Measurements from ENCODE around the gene FBXL17. TPM values are rescaled to one million over a fixed set of nuclear protein-coding genes. Genes with fewer than 3 reads are reported as not detected.

The FBXL17 gene
- total and polyA plus RNA-seq, 7 donors, result 6.2 to 36.1 (median 30.3) TPM

DNA sequence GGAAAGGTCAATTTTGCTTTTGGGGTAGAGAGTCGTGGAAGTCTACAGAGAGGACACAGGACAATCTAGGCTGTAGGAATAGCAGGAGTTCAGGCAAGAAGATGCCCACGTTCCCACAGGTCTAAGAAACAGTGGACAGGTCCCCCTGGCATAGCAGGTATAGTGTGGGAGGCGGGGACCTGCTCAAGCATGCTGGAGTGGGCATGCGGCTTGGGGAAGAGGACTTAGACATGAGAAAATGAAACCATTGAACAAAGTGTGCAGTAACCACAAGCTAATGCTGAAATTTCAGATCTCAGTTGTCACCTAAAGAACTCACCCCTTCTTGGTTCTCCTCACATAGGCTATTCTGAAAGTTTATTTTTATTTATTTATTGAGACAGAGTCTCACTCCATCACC lies 568.3 kb downstream of the FBXL17 start:
- intact Hi-C loops (cut with DNase I), result no loop called here
- no peak overlapping the region for H3K27ac ChIP-seq

DNA sequence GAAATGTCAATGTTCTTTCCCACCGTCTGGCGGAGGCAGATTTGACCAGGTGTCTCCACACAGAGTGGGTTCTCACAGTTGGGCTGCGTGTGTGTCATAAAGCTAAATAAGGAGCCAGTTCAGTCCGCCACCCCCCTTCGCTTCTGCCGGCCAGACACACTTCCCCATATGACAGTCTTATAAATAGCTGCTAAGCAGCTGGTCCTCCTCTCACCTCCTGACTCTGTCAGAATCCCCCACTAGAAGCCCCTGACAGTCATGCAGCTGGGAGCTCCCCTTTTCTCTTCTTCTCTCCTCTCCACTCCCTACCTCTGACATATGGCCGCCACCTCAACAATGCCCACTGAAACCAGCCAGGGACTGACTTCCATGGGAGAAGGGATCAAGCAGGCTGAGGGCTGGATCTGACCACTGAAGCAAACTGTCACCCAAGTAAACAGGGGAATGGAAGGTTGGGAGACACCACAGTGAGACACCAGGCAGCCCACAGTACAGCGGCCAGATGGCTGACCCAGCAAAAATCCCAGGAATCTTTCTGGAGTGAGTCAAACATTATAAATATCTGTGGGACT lies 569.2 kb downstream of the FBXL17 start:
- WGBS, 3 donors, result 63 to 67% (median 65%) methylated on average over 8 of the region's 8 CpGs
- no peaks in the 10 kb centered on the region for H3K27me3 ChIP-seq (ENCODE audit: insufficient read depth in 3 of 3, low read length in 2 of 3)
- no peaks in the 10 kb centered on the region for H3K4me1 ChIP-seq
- DNase-seq (no peak), ATAC-seq (peak; percentile 46 to 89 (median 81))
- H3K9me3 ChIP-seq, result no peaks in the 10 kb centered on the region
- no peaks in the 10 kb centered on the region for H3K36me3 ChIP-seq (ENCODE audit: insufficient read depth in 1 of 2, low read depth in 1 of 2)
- intact Hi-C loops (cut with DNase I), result no loop called here
- H3K27ac ChIP-seq, result no peak overlapping the region
- TF ChIP-seq, protein P1, sequence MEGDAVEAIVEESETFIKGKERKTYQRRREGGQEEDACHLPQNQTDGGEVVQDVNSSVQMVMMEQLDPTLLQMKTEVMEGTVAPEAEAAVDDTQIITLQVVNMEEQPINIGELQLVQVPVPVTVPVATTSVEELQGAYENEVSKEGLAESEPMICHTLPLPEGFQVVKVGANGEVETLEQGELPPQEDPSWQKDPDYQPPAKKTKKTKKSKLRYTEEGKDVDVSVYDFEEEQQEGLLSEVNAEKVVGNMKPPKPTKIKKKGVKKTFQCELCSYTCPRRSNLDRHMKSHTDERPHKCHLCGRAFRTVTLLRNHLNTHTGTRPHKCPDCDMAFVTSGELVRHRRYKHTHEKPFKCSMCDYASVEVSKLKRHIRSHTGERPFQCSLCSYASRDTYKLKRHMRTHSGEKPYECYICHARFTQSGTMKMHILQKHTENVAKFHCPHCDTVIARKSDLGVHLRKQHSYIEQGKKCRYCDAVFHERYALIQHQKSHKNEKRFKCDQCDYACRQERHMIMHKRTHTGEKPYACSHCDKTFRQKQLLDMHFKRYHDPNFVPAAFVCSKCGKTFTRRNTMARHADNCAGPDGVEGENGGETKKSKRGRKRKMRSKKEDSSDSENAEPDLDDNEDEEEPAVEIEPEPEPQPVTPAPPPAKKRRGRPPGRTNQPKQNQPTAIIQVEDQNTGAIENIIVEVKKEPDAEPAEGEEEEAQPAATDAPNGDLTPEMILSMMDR (IDR thresholded peaks at IDR 0.05), result no peak
- no peak overlapping the region for H3K4me3 ChIP-seq

More for the DNA sequence above, 568.3 kb downstream of the FBXL17 start:
- 89 to 94% (median 93%) methylated on average over 4 of the region's 4 CpGs for WGBS, 3 donors
- Histone ChIP-seq H3K9me3 (no peaks in the 10 kb centered on the region), H3K27me3 (ENCODE audit: insufficient read depth in 3 of 3, low read length in 2 of 3) (no peaks in the 10 kb centered on the region), H3K4me1 (no peaks in the 10 kb centered on the region), H3K36me3 (ENCODE audit: insufficient read depth in 1 of 2, low read depth in 1 of 2) (no peaks in the 10 kb centered on the region), H3K4me3 (no peak overlapping the region)
- ATAC-seq, result no peak
- TF ChIP-seq, protein P1 (IDR thresholded peaks at IDR 0.05), result no peak
- DNase-seq, result no peak

DNA sequence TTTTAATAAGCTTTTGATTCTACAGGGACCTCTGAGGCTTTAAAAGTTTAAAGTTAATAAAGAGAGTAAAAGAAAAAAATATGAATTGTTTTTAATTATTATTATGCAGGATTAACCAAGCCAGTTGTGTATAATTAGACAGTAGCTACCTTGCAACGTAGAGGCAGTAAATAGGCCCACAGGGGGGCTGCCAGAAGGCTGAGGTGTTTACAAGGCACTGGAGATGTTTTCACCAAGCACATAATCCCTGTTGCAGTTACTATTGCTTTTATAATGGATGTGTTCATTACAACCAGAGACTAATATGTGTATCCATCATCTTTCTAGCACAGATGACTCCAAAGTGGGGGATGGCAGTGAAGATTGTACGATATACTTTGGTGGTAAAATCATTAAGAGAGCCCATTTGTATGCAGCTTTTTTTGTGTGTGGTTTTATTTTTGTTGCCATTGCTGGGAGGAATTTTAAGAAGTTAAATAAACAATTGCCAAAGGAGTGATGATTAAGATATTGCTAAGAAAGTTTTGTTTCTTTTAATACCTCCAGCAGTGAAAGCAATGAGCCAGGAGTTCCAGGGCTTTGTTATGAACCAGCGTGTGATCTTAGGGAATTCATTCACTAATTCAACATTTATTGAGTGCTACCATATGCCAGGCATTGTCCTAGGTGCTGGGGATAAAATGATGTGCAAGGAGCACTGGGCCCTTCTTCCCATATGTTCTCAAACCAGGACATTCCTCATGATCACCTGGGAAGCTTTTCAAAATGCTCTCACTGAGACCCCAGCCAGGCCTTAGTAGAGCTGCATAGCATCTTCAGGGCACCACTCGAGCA lies 572.5 kb downstream of the FBXL17 start:
- intact Hi-C loops (cut with DNase I), result no loop called here
- Histone ChIP-seq H3K36me3 (ENCODE audit: insufficient read depth in 1 of 2, low read depth in 1 of 2) (no peaks in the 10 kb centered on the region), H3K4me1 (no peaks in the 10 kb centered on the region), H3K9me3 (no peaks in the 10 kb centered on the region), H3K27me3 (ENCODE audit: insufficient read depth in 3 of 3, low read length in 2 of 3) (no peaks in the 10 kb centered on the region), H3K27ac (no peak overlapping the region), H3K4me3 (no peak overlapping the region)
- TF ChIP-seq, protein P1 (IDR thresholded peaks at IDR 0.05), result no peak
- WGBS, 3 donors, result 86 to 88% (median 88%) methylated on average over 4 of the region's 4 CpGs
- no peak for ATAC-seq
- DNase-seq, result no peak

Data from psoas muscle (tissue), 8 donors.